Measurements from ENCODE around the gene CCDC57.

The CCDC57 gene

GRCh38 chr17:82082456-82082855 is 130.2 kb downstream of the CCDC57 start:
- H3K27me3 ChIP-seq (ENCODE audit: control insufficient read depth, insufficient read depth, low read length), result no peaks in the 10 kb centered on the region
- no peak overlapping the region for H3K27ac ChIP-seq (ENCODE audit: low read depth, low read length)
- H3K9ac ChIP-seq (ENCODE audit: low read length), result no peak overlapping the region
- no peaks in the 10 kb centered on the region for H3K4me1 ChIP-seq (ENCODE audit: control insufficient read depth, insufficient read depth, low read length)
- H3K36me3 ChIP-seq (ENCODE audit: control insufficient read depth, insufficient read depth, low read length), result peaks cover 94% of the 10 kb centered on the region
- H3K4me3 ChIP-seq (ENCODE audit: low read depth, low read length), result no peak overlapping the region
- no peaks in the 10 kb centered on the region for H3K9me3 ChIP-seq (ENCODE audit: control insufficient read depth, insufficient read depth, low read depth, low read length)

DNA sequence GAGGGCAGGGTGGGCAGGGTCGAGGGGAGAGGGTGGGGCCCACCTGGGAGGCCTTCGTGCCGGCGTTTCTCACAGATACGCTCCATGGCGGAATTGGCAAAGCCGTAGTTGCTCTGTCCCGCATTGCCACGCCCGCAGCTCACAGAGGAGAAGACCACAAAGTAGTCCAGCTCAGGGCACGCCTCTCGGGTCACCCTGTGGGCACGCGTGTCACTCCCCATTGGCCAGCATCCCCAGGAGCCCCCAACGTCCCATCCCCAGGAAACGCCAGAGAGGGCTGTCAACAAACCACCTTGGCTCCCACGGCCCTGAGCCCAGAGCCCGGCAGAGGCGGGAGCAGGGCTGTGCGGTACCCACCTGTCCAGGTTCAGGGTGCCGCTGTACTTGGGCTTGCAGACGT is 130.7 kb downstream of the CCDC57 start:
- no peak overlapping the region for H3K9ac ChIP-seq (ENCODE audit: low read length)
- no peaks in the 10 kb centered on the region for H3K27me3 ChIP-seq (ENCODE audit: control insufficient read depth, insufficient read depth, low read length)
- no peaks in the 10 kb centered on the region for H3K9me3 ChIP-seq (ENCODE audit: control insufficient read depth, insufficient read depth, low read depth, low read length)
- H3K27ac ChIP-seq (ENCODE audit: low read depth, low read length), result no peak overlapping the region
- no peak overlapping the region for H3K4me3 ChIP-seq (ENCODE audit: low read depth, low read length)
- H3K4me1 ChIP-seq (ENCODE audit: control insufficient read depth, insufficient read depth, low read length), result no peaks in the 10 kb centered on the region
- H3K36me3 ChIP-seq (ENCODE audit: control insufficient read depth, insufficient read depth, low read length), result peaks cover 89% of the 10 kb centered on the region

GRCh38 chr17:82081546-82081945 is 131.1 kb downstream of the CCDC57 start:
- Histone ChIP-seq H3K27me3 (ENCODE audit: control insufficient read depth, insufficient read depth, low read length) (no peaks in the 10 kb centered on the region), H3K9me3 (ENCODE audit: control insufficient read depth, insufficient read depth, low read depth, low read length) (no peaks in the 10 kb centered on the region), H3K4me1 (ENCODE audit: control insufficient read depth, insufficient read depth, low read length) (no peaks in the 10 kb centered on the region), H3K36me3 (ENCODE audit: control insufficient read depth, insufficient read depth, low read length) (peaks cover 85% of the 10 kb centered on the region), H3K4me3 (ENCODE audit: low read depth, low read length) (no peak overlapping the region), H3K9ac (ENCODE audit: low read length) (no peak overlapping the region), H3K27ac (ENCODE audit: low read depth, low read length) (no peak overlapping the region)

- no peak overlapping the region for H3K9ac ChIP-seq (ENCODE audit: low read length)
- H3K27me3 ChIP-seq (ENCODE audit: control insufficient read depth, insufficient read depth, low read length), result no peaks in the 10 kb centered on the region
- H3K36me3 ChIP-seq (ENCODE audit: control insufficient read depth, insufficient read depth, low read length), result peaks cover 78% of the 10 kb centered on the region
- H3K27ac ChIP-seq (ENCODE audit: low read depth, low read length), result no peak overlapping the region
- no peak overlapping the region for H3K4me3 ChIP-seq (ENCODE audit: low read depth, low read length)
- H3K9me3 ChIP-seq (ENCODE audit: control insufficient read depth, insufficient read depth, low read depth, low read length), result no peaks in the 10 kb centered on the region
- H3K4me1 ChIP-seq (ENCODE audit: control insufficient read depth, insufficient read depth, low read length), result no peaks in the 10 kb centered on the region
These were observed 131.7 kb downstream of the CCDC57 start for GRCh38 chr17:82080789-82081464.

- H3K27me3 ChIP-seq (ENCODE audit: control insufficient read depth, insufficient read depth, low read length), result no peaks in the 10 kb centered on the region
- H3K36me3 ChIP-seq (ENCODE audit: control insufficient read depth, insufficient read depth, low read length), result peaks cover 71% of the 10 kb centered on the region
- no peak overlapping the region for H3K27ac ChIP-seq (ENCODE audit: low read depth, low read length)
- H3K4me3 ChIP-seq (ENCODE audit: low read depth, low read length), result no peak overlapping the region
- no peaks in the 10 kb centered on the region for H3K9me3 ChIP-seq (ENCODE audit: control insufficient read depth, insufficient read depth, low read depth, low read length)
- no peak overlapping the region for H3K9ac ChIP-seq (ENCODE audit: low read length)
- H3K4me1 ChIP-seq (ENCODE audit: control insufficient read depth, insufficient read depth, low read length), result no peaks in the 10 kb centered on the region
These were observed 132.4 kb downstream of the CCDC57 start for GRCh38 chr17:82080048-82080788.

DNA sequence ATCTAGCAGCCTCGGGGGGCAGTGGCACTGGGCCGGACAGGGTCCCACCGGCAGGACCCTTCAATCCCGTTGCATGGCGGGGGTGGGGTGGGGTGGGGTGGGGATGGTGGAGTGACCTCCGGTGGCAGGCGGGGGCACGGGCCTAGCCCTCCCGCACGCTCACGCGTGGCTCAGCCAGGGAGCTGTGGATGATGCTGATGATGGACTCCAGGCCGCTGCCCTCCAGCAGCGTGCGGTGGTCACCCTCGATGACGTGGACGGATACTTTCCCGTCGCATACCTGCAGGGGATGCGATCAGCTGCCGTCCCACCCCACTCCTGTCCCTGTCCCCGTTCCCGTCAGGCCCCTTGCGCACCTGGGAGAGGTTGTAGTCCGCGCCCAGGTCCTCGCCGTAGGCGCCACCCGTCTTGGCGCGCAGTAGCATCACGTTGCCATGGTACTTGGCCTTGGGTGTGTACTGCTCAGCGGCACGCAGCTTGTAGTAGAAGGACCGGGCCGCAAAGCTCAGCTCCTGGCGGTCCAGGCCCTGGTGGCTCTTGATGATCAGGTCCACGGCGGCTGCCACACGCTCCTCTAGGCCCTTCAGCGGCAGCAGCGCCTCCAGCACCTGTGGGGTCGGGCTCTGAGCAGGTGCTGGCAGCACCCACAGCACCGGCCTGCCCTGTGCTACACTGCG is 133.5 kb downstream of the CCDC57 start:
- Histone ChIP-seq H3K9ac (ENCODE audit: low read length) (no peak overlapping the region), H3K27ac (ENCODE audit: low read depth, low read length) (no peak overlapping the region), H3K9me3 (ENCODE audit: control insufficient read depth, insufficient read depth, low read depth, low read length) (no peaks in the 10 kb centered on the region), H3K36me3 (ENCODE audit: control insufficient read depth, insufficient read depth, low read length) (peaks cover 60% of the 10 kb centered on the region), H3K4me3 (ENCODE audit: low read depth, low read length) (no peak overlapping the region), H3K27me3 (ENCODE audit: control insufficient read depth, insufficient read depth, low read length) (no peaks in the 10 kb centered on the region), H3K4me1 (ENCODE audit: control insufficient read depth, insufficient read depth, low read length) (no peaks in the 10 kb centered on the region)

GRCh38 chr17:82078433-82078832 is 134.2 kb downstream of the CCDC57 start:
- Histone ChIP-seq H3K27ac (ENCODE audit: low read depth, low read length) (no peak overlapping the region), H3K36me3 (ENCODE audit: control insufficient read depth, insufficient read depth, low read length) (peaks cover 53% of the 10 kb centered on the region), H3K27me3 (ENCODE audit: control insufficient read depth, insufficient read depth, low read length) (no peaks in the 10 kb centered on the region), H3K9me3 (ENCODE audit: control insufficient read depth, insufficient read depth, low read depth, low read length) (no peaks in the 10 kb centered on the region), H3K4me1 (ENCODE audit: control insufficient read depth, insufficient read depth, low read length) (no peaks in the 10 kb centered on the region), H3K4me3 (ENCODE audit: low read depth, low read length) (no peak overlapping the region), H3K9ac (ENCODE audit: low read length) (no peak overlapping the region)

GRCh38 chr17:82077617-82078358 is 134.9 kb downstream of the CCDC57 start:
- H3K4me1 ChIP-seq (ENCODE audit: control insufficient read depth, insufficient read depth, low read length), result no peaks in the 10 kb centered on the region
- no peak overlapping the region for H3K4me3 ChIP-seq (ENCODE audit: low read depth, low read length)
- no peaks in the 10 kb centered on the region for H3K9me3 ChIP-seq (ENCODE audit: control insufficient read depth, insufficient read depth, low read depth, low read length)
- no peak overlapping the region for H3K27ac ChIP-seq (ENCODE audit: low read depth, low read length)
- H3K36me3 ChIP-seq (ENCODE audit: control insufficient read depth, insufficient read depth, low read length), result peaks cover 47% of the 10 kb centered on the region
- H3K9ac ChIP-seq (ENCODE audit: low read length), result no peak overlapping the region
- no peaks in the 10 kb centered on the region for H3K27me3 ChIP-seq (ENCODE audit: control insufficient read depth, insufficient read depth, low read length)

DNA sequence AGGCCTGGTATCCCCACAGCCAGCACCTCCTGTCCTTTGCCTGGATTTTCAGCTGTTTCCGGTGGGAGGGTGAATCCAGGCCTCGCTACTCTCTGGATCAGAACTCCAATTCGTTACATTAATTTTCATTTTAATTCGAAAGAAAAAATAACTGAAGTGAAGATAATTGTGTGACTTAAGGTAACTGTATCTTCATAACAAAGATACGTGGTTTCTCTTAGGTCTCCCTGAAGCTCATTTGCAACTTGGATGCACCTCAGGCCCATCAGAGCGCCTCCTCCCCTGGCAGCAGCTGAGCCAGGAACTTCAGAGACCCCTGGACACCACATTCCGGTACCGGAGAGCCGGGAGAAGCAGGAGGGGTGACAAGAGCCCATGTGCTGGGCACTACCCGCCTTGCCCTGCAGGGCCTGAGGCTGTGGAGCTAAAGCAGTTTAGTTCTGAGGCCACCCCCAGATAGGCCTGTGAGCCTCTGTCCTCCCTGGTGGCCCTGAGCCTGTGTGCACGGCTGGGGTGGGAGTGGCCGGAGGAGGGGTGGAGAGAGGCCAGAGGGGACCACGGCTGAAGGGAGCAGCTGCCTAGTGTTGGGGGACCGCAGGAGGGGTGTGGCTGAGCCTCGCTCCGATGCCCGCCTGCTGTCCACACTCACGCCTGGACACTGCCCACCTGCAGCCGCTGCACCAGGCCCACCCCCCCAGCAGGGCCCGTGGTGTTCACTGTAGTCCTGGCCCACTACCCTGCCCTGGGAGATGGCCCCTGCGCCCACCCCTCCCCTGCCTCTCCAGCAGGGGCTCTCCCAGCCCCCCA is 135.7 kb downstream of the CCDC57 start:
- Histone ChIP-seq H3K27me3 (ENCODE audit: control insufficient read depth, insufficient read depth, low read length) (no peaks in the 10 kb centered on the region), H3K9me3 (ENCODE audit: control insufficient read depth, insufficient read depth, low read depth, low read length) (no peaks in the 10 kb centered on the region), H3K9ac (ENCODE audit: low read length) (no peak overlapping the region), H3K36me3 (ENCODE audit: control insufficient read depth, insufficient read depth, low read length) (peaks cover 39% of the 10 kb centered on the region), H3K27ac (ENCODE audit: low read depth, low read length) (no peak overlapping the region), H3K4me1 (ENCODE audit: control insufficient read depth, insufficient read depth, low read length) (no peaks in the 10 kb centered on the region), H3K4me3 (ENCODE audit: low read depth, low read length) (no peak overlapping the region)

GRCh38 chr17:82076018-82076784 is 136.4 kb downstream of the CCDC57 start:
- H3K27me3 ChIP-seq (ENCODE audit: control insufficient read depth, insufficient read depth, low read length), result no peaks in the 10 kb centered on the region
- no peaks in the 10 kb centered on the region for H3K4me1 ChIP-seq (ENCODE audit: control insufficient read depth, insufficient read depth, low read length)
- H3K36me3 ChIP-seq (ENCODE audit: control insufficient read depth, insufficient read depth, low read length), result peaks cover 32% of the 10 kb centered on the region
- H3K27ac ChIP-seq (ENCODE audit: low read depth, low read length), result no peak overlapping the region
- H3K9ac ChIP-seq (ENCODE audit: low read length), result no peak overlapping the region
- H3K9me3 ChIP-seq (ENCODE audit: control insufficient read depth, insufficient read depth, low read depth, low read length), result no peaks in the 10 kb centered on the region
- no peak overlapping the region for H3K4me3 ChIP-seq (ENCODE audit: low read depth, low read length)

All from HUES6 (cell line).